HG03439 (cell line): ENCODE results near the gene LDAH.
A peak's percentile ranks its signal among the peaks of the same experiment; 100 is the strongest.

Experiments used
- ATAC-seq: cut with Tn5 transposase; IDR thresholded peaks from one replicate; pipeline ENCODE4 v1.9.1; 2021; ENCODE audit warnings: mild to moderate bottlenecking, moderate library complexity; ENCODE audit not compliant: unreplicated experiment

Gene LDAH

GRCh38 chr2:20669562-20670314 lies 153.2 kb downstream of the LDAH start:
- ATAC-seq = no peak

- ATAC-seq = no peak
Measured at GRCh38 chr2:20668871-20669475, 153.9 kb downstream of the LDAH start.

DNA sequence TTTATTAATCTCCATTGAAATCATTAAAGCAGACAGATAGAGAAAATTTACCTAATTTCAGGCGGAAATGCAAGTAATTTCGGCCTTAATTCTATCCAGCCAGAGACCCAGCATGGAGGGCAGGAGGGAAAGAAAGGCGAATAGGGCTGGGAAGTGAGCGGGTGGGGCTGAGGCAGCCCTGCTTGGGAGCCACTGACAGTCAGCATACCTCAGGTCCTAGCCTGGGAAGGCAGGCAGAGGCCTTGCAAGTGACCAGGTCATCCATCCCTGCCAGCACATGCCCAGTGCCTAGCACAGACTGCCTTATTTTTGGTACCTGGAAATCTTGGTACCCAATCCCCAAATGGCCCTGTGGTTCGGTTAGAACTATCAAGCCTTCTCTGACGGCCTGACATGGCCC lies 154.4 kb downstream of the LDAH start:
- ATAC-seq = no peak

DNA sequence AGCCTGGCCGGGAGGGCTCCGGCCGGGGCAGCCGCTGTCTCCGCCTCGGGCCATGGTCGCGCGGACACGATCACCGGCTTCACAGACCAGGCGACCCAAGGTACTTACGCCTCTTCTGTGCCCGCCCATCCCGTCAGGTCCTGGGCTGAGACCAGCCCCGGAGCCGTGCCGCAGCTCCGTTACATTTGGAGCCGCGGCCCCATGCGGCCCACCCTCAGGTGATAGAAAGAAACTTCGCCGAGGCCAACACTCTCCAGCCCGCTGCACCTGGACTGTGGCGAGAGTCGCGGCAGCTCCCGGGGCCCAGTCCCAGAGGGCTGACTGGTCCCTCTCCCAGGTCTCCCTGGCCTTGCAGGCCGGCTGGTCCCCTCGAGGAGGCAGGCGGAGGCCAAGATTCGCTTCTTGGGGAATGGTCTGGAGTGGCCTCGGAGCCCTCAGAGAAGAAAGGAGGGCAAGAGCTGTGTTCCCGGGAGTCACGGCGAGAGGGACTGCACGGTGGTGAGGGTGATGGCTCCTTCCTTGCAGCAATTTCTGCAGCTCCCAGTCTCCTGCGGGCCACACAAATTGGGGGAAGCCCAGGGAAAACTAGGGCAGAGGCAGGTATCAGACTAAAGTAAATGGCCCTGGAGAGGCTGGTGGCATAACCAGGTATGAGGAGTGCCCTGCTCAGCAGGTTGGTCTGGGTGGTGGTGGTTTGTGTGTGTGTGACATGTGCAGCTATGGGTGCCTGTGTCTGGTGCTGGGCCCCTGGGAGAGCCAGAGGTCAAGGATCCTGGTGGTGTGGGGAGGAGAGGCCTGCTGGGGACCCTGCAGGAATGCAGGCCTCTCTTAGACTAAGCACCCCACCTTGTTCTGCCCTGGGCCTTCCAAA lies 155.1 kb downstream of the LDAH start:
- ATAC-seq = no peak

DNA sequence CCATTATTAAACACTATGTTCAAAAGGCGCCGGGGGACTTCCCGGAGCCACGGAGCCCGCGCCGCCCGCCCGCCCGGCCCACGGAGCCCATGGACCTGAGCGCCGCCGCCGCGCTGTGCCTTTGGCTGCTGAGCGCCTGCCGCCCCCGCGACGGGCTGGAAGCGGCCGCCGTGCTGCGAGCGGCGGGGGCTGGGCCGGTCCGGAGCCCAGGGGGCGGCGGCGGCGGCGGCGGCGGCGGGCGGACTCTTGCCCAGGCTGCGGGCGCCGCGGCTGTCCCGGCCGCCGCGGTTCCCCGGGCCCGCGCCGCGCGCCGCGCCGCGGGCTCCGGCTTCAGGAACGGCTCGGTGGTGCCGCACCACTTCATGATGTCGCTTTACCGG lies 155.8 kb downstream of the LDAH start:
- no peak for ATAC-seq

GRCh38 chr2:20666304-20667150 lies 156.4 kb downstream of the LDAH start, which contains the start of gene GDF7:
GDF7 (plus strand) TSS chr2:20667144; CDS start chr2:20667240, 96 bp downstream.
- no peak for ATAC-seq

DNA sequence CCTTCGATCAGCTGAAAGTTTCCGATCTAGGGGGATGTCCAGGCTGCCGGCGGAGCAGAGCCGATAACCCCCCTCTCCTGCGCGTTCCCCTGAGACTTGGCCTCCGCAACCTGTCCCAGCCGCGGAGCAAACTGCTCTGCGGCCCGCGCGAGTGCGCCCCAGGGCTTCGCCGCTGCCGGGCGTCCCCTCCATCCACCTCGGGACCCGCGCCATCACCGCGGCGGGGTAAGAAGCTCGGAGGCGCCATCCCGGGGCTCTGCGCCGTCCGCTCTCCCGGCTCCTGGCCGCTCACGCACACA lies 156.9 kb downstream of the LDAH start:
- ATAC-seq = no peak

GRCh38 chr2:20665243-20666004 lies 157.5 kb downstream of the LDAH start:
- ATAC-seq = no peak

GRCh38 chr2:20664431-20665242 lies 158.3 kb downstream of the LDAH start:
- ATAC-seq = no peak

GRCh38 chr2:20664071-20664390 lies 158.9 kb downstream of the LDAH start:
- ATAC-seq = no peak

GRCh38 chr2:20663196-20664070 lies 159.5 kb downstream of the LDAH start:
- no peak for ATAC-seq

GRCh38 chr2:20662308-20662937 lies 160.5 kb downstream of the LDAH start:
- ATAC-seq = no peak

GRCh38 chr2:20661421-20662307 lies 161.2 kb downstream of the LDAH start:
- ATAC-seq = peak; percentile 57

DNA sequence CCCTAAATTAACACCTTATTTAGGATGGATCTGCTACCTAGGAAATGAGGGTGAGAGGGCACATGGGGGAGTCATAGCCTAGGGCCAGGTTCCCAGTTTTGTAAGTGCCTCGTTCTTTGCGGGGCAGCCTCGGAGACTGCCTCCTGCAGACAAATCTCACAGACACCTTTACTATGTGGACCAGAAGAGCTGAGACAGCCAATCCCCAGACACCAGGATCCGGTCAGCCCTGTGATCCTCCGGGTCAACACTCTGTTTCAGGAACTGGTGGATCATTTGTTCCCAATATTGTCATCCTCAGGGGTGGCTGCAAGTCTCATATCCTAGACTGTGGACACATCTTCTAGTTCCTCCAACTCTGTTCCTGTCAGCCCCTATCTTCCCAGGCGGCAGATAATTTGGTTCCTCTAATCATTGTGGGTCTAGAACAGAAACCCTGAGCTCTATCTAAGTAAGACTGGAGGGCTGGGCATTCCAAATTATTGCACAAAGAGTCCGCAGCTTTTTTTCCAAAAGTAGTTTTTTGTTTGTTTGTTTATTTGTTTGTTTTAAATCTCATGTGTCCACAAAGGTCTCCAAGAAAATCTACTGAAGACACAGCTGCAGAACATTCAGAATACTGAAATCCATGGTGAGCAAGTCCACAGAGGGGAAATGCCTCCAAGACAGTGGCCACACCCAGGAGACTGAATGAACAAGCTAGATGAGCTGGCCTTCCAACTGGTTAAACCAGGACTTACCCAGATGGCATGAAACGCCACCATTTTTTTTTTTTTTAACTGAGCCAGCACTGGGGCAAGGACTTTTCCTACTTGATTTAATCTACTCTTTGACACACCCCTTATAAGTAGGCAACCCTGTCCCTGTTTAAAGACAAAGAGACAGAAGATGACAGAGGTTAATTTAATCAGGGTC lies 162.1 kb downstream of the LDAH start:
- ATAC-seq = no peak

DNA sequence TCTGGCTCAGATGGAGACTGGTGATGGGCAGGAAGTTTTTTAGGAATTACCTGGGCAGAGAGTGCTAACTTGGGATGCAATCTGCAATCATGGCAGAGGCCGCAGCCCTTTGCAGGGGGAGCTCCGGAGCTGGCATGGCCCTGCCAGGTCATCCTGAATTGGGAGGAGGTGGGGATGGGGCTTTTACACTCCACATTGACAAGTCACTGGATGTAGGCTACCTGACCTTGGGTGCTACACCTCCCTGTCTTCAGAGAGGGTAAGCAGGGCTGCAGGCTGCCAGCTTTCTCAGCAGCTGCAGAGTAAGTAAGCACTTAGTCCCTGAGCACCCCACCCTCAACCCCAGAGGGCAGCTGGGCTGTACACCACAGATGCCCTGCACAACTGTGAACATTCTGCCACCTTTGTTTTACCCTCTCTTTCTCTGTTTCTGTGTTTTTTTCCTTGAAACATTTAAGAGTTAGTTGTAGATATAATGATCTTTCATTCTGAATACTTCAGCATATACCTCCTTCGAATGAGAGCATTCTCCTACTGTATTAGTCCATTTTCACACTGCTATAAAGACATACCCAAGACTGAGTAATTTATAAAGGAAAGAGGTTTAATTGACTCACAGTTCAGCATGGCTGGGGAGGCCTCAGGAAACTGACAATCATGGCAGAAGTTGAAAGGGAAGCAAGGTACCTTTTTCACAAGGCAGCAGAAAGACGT lies 165.2 kb downstream of the LDAH start:
- ATAC-seq = no peak
